Measurements from ENCODE around the gene BRPF3. TPM values are rescaled to one million over a fixed set of nuclear protein-coding genes. Genes with fewer than 3 reads are reported as not detected.

BRPF3 gene
- total RNA-seq, 1 donor from 2014 or later = 7.7 TPM

- no peak for DNase-seq (ENCODE audit: low read depth in 2 of 2)
Observed at GRCh38 chr6:36229223-36229622, 32.7 kb downstream of the BRPF3 start.

GRCh38 chr6:36230371-36230770 is 33.8 kb downstream of the BRPF3 start:
- no peak for DNase-seq (ENCODE audit: low read depth in 2 of 2)

DNA sequence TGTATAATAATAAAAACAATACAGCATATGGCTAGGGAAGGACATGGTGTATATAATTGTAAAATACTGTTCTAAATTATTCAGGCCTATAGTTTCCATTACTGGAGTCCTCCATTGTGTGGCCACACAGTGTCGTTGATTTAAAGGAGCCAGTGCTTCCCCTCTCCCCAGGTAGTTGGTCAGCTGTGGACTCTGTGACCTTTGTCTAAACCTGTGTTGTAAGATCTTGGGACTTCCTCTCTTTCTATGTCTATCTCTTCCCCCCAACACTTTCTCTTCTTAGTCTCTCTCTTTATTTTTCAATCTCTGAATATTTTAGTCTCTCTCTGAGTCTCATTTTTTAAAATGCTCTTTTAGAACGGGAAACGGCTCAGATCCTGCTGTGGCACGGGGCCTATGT is 35.6 kb downstream of the BRPF3 start:
- DNase-seq (ENCODE audit: low read depth in 2 of 2) = no peak

GRCh38 chr6:36235309-36235708 is 38.8 kb downstream of the BRPF3 start:
- DNase-seq (ENCODE audit: low read depth in 2 of 2) = no peak

DNA sequence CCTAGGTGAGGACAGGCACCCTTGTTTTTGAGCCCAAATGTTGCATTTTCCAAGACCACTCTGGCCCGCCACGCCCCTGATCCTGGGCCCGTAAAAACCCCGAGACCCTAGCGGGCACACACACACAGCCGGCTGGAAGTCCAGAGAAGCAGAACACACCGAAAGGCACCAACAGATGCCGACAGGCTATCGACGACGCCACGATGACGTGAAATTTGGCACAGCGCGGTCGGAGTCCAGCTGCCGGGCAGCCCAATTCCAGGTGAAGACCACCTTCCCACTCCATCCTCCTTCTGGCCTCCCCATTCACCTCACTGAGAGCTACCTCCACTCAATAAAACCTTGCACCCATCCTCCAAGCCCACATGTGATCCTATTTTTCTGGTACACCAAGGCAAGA is 39.3 kb downstream of the BRPF3 start:
- DNase-seq (ENCODE audit: low read depth in 2 of 2) = no peak

- DNase-seq (ENCODE audit: low read depth in 2 of 2) = no peak
Observed at GRCh38 chr6:36239774-36240173, 43.2 kb downstream of the BRPF3 start.

DNA sequence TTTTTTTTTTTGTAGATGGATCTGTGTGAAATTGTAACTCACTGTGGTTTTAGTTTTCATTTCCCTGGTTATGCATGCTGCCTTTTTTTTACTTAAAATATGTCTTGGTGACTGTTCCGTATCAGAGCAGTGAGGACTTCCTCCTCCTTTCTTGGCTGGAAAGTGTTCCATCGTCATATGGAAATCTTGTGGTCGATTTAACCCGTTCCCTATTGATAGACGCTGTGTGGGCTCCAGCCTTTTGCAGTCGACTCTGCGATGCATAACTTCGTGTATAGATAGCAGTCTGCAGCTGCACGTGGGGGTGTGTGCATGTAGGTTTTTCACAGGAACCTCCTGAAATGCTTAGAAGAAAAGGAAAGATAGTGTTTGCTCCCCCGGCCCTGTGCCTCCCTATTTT is 45.2 kb downstream of the BRPF3 start:
- DNase-seq (ENCODE audit: low read depth in 2 of 2) = no peak

- no peak for DNase-seq (ENCODE audit: low read depth in 2 of 2)
Observed at GRCh38 chr6:36242161-36242560, 45.6 kb downstream of the BRPF3 start.

GRCh38 chr6:36242626-36243025 is 46.1 kb downstream of the BRPF3 start:
- DNase-seq (ENCODE audit: low read depth in 2 of 2) = no peak

GRCh38 chr6:36243562-36244212 is 47.1 kb downstream of the BRPF3 start:
- DNase-seq (ENCODE audit: low read depth in 2 of 2) = no peak

- peak in 1 of 2 donors; percentile 28 for DNase-seq (ENCODE audit: low read depth in 2 of 2)
Observed at GRCh38 chr6:36244641-36245280, 48.2 kb downstream of the BRPF3 start.

GRCh38 chr6:36245572-36246061 is 49.1 kb downstream of the BRPF3 start:
- no peak for DNase-seq (ENCODE audit: low read depth in 2 of 2)

- no peak for DNase-seq (ENCODE audit: low read depth in 2 of 2)
Observed at GRCh38 chr6:36246506-36247268, 50.1 kb downstream of the BRPF3 start.

GRCh38 chr6:36247693-36248092 is 51.1 kb downstream of the BRPF3 start:
- peak in 1 of 2 donors; percentile 74 for DNase-seq (ENCODE audit: low read depth in 2 of 2)

DNA sequence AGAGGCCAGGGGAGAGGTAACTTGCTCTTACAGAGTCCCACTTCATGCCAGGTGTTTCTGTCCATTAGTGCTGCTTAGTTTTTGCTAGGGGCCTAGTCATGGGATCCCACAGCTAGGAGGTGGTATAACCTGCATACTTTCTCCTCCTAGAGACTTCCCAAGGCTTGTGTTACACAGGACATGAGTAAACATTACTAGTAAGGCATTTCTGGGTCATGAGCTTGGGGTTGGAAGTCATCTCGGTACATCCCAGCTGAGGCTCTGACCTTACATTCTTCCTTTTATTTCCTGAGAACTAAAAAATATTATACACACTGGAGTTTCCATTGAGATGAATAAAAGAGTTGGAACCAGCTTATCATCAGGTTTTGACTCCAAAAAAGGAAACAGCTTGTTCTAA is 52.4 kb downstream of the BRPF3 start:
- DNase-seq (ENCODE audit: low read depth in 2 of 2) = peak; percentile 70 to 82

DNA sequence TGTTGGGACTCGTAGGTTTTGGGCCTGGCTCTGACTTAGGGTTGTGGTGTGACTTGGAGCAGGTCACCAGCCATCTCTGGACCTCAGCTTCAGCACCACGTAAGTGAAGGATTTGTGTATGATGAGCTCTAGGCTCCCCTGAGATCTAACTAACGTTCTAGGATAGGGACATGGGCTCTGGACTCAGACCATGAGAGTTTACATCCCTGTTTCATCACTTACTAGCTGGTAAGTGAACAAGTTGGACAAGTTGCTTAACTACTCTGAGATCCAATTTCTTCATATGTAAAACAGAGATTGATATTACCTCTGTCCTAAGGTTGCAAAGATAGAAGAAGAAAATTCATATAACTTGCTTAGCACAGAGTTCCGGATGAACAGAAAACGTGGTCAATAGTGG is 53.0 kb downstream of the BRPF3 start:
- peak in 1 of 2 donors; percentile 6 for DNase-seq (ENCODE audit: low read depth in 2 of 2)

- no peak for DNase-seq (ENCODE audit: low read depth in 2 of 2)
Observed at GRCh38 chr6:36252005-36252404, 55.5 kb downstream of the BRPF3 start.

DNA sequence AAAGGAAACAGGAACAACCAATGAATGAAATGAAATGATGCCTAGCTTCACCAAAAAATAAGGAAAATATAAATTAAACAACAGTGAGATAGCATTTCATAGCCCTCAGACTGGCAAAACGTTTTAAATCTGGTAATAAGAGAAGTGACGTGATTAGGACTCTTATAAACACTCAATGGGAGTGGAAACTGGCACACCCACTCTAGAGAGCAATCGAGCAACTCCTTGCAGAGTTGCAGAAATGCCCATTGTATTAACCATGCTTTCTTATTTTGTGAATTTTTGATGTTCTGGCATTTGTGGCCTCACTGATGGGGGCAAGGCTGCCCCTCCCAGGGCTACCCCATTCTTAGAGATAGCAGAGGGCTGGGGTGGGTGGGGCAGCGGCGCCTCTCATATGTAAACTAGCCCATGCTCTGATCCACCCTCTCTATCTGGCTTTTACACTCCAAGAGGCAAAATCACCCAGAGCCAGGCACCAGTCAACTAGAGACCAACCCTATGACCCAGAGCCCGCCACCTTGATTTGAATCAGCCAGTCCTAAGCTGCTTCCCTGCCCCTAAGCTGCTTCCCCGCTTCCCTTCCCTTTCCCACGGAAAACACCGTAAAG is 67.0 kb downstream of the BRPF3 start:
- no peak for DNase-seq (ENCODE audit: low read depth in 2 of 2)

GRCh38 chr6:36265744-36266143 is 69.2 kb downstream of the BRPF3 start:
- DNase-seq (ENCODE audit: low read depth in 2 of 2) = no peak

- peak; percentile 31 to 67 for DNase-seq (ENCODE audit: low read depth in 2 of 2)
Observed at GRCh38 chr6:36266913-36267644, 70.5 kb downstream of the BRPF3 start.

GRCh38 chr6:36267731-36268477 is 71.4 kb downstream of the BRPF3 start:
- no peak for DNase-seq (ENCODE audit: low read depth in 2 of 2)
